D721Med (cell line): ENCODE data around the gene WDR55.
"Not testable (repeated sequence)": the region's sequence is repeated elsewhere in the genome, so short reads cannot be mapped to it uniquely, and the experiment has no call there.

Experiments used
- DNase-seq: peaks from one replicate; pipeline ENCODE4 v3.0.0; 2011; ENCODE audit warnings: low spot score; ENCODE audit not compliant: insufficient read length
- FAIRE-seq: peaks from 2 replicates; lab custom pipeline; 2011; peaks lifted over from hg19 to GRCh38; lab: Jason Lieb, UNC
- CTCF ChIP-seq: IDR thresholded peaks from 2 replicates; pipeline ENCODE4 v1.5.1; 2012; ENCODE audit warnings: mild to moderate bottlenecking, control low read depth; ENCODE audit not compliant: insufficient read depth; ENCODE audit errors: missing control alignments

Gene WDR55

GRCh38 chr5:140664359-140665119 lies at the start of gene WDR55:
Gene WDR55 (plus strand): TSS chr5:140664904. CDS start chr5:140664913, 9 bp downstream.
- DNase-seq (peak; percentile 90), FAIRE-seq (no peak)
- no peak for TF ChIP-seq CTCF

GRCh38 chr5:140622301-140622700 lies 42.4 kb upstream of the WDR55 start:
- DNase-seq (no peak), FAIRE-seq (no peak)
- TF ChIP-seq CTCF: no peak

GRCh38 chr5:140623061-140623460 lies 41.6 kb upstream of the WDR55 start:
- not testable (repeated sequence) for FAIRE-seq, DNase-seq

GRCh38 chr5:140624886-140625285 lies 39.8 kb upstream of the WDR55 start:
- FAIRE-seq, DNase-seq: not testable (repeated sequence)

- no peak for FAIRE-seq
- no peak for DNase-seq
- no peak for TF ChIP-seq CTCF
Measured at GRCh38 chr5:140627972-140628371, 36.7 kb upstream of the WDR55 start.

GRCh38 chr5:140628711-140629110 lies 36.0 kb upstream of the WDR55 start:
- DNase-seq (no peak), FAIRE-seq (no peak)
- TF ChIP-seq CTCF: no peak

- no peak for TF ChIP-seq CTCF
- DNase-seq: no peak
- no peak for FAIRE-seq
Measured at GRCh38 chr5:140630292-140631035, 34.2 kb upstream of the WDR55 start.

- no peak for TF ChIP-seq CTCF
- FAIRE-seq (no peak), DNase-seq (no peak)
Measured at GRCh38 chr5:140631036-140631417, 33.7 kb upstream of the WDR55 start.
